HG02840 (cell line): ENCODE measurements around the gene SPCS1.
"Not testable (repeated sequence)": the region's sequence is repeated elsewhere in the genome, so short reads cannot be mapped to it uniquely, and the experiment has no call there.

ENCODE experiments used
- ATAC-seq: cut with Tn5 transposase; IDR thresholded peaks from one replicate; pipeline ENCODE4 v1.9.1; 2021; ENCODE audit warnings: mild to moderate bottlenecking, moderate library complexity, moderate number of reproducible peaks; ENCODE audit not compliant: unreplicated experiment, low FRiP score

The SPCS1 gene

DNA sequence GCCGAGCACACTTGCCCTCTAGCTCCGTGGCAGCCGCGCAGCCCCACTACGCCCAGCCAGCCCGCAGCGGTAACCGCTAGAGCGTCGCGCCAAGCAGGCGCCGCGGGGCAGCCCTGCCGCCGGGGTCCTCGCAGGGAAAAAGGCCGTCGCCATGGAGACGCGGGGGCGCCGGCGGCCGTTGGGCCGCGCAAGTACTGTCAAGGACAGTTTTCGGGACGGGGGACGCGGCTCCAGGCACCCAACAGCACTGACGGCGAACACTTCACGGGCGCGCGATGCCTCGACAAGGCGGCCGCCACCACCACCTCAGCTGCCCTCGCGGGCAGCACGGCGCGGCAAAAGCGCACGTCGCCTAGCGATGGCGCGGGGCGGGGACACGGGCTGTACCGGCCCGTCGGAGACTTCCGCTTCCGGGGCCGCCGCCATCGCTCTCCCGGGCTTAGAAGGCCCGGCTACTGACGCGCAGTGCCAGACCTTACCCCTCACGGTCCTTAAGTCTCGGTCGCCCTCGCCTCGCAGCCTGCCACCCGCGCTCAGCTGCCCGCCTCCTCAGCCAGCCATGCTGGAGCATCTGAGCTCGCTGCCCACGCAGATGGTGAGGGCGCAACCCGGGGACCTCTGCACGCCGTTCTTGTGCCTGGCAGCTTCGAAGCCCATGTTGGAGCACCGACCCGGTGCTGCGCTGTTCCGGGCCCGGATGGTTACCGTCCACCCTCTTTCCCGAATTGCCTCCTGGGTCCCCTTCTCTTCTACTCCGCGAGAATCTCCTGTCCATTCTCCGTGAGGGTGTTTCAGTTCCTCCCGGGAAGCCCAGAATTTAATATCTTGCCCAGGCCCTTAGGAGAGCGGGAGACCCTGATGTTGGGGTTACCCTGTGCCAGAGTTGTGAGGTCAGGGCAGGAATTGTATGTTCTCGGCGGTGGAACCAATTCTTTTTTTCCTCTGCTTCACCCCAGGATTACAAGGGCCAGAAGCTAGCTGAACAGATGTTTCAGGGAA, at the start of gene SPCS1, which contains the start of gene GLT8D1:
Gene SPCS1 (plus strand): TSS at position 419 of the 999 bp plus-strand sequence. CDS start 141 bp downstream, at position 560.
Gene GLT8D1 (minus strand): TSS at position 104 of the 999 bp plus-strand sequence. CDS start 5,331 bp downstream, outside the sequence.
- peak; percentile 84 for ATAC-seq

- ATAC-seq, result no peak
Observed at GRCh38 chr3:52660046-52660445, 45.9 kb upstream of the SPCS1 start.

DNA sequence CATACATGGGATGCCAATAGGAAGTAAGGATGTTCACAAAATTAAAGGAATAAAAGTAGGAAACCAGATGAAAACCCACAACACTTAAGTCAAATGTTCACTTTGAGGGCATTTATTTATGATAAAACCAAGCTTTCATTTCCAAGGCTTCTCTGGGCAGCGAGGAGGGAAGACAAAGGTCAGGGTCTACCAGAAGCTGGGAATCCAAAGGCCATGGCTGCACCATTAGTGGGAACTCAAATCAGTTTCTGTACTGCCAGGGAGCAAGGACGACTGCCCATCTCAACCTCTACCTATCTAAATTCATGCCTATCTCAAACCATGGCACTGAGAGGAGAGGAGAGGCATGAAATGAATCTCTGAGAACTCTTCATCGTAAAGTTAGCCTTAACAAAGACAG, 42.8 kb upstream of the SPCS1 start:
- no peak for ATAC-seq

DNA sequence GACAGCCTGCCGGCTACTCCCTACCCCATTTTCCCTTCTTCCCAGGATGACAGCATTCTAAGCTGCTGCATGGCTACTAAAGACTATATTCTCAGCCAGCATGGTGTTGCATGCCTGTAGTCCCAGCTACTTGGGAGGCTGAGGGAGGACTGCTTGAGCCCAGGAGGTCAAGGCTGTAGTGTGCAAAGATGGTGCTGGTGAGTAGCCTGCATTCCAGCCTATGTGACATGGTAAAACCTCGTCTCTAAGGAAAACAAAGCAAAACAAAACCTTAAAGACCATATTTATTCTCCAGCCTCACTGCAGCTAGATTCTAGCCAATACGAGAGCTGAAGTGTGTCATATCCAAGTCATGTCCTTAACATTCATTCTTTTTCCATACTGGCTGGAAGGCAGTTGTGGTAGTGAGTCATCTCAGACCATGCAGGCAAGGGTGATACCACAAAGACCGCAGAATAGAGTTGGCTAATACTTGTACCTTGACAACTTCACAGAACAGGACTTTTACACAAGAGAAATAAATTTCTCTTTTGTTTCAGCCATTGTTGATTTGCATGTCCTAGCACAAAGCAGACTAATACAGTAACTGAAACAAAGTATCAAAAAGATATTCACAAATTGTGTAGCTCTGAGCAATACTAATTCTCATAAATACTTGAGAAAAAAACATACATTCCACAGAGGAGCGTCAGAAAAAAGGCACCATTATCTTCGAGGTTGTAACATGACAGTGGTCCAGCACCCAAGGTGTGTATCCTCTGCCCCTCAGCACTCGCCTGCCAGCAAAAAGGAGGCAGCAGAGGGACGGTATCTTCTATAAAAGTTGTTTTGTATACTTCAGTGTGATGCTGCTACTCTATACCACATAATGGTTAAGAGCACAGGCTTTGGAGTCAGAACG, 35.0 kb upstream of the SPCS1 start:
- ATAC-seq, result peak; percentile 67

DNA sequence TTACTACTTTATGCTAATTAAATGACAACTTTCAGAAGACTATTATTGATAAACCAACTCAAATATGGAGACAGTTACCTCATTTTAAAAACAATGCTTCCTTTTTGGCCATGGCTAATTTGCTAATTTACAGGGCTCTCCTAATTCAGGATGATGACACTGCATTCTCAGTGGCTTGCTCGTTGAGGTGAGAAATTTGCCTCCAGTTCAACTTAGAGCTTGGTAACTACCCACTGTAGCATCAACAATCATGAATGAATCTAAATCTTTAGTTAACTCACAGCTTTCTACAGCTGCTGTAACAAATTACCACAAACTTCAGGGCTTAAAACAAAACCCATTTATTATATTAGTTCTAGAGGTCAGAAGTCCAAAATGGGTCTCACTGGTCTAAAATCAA, 34.2 kb upstream of the SPCS1 start:
- ATAC-seq, result no peak

DNA sequence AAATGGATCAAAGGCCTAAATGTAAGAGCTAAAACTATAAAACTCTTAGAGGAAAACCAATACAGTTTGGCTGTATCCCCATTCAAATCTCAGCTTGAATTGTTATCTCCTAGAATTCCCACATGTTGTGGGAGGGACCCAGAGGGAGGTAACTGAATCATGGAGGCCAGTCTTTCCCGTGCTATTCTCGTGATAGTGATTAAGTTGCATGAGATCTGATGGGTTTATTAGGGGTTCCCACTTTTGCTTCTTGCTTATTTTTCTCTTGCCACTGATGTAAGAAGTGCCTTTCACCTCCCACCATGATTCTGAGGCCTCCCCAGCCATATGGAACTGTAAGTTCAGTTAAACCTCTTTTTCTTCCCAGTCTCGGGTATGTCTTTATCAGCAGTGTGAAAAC, 29.7 kb upstream of the SPCS1 start:
- not testable (repeated sequence) for ATAC-seq

DNA sequence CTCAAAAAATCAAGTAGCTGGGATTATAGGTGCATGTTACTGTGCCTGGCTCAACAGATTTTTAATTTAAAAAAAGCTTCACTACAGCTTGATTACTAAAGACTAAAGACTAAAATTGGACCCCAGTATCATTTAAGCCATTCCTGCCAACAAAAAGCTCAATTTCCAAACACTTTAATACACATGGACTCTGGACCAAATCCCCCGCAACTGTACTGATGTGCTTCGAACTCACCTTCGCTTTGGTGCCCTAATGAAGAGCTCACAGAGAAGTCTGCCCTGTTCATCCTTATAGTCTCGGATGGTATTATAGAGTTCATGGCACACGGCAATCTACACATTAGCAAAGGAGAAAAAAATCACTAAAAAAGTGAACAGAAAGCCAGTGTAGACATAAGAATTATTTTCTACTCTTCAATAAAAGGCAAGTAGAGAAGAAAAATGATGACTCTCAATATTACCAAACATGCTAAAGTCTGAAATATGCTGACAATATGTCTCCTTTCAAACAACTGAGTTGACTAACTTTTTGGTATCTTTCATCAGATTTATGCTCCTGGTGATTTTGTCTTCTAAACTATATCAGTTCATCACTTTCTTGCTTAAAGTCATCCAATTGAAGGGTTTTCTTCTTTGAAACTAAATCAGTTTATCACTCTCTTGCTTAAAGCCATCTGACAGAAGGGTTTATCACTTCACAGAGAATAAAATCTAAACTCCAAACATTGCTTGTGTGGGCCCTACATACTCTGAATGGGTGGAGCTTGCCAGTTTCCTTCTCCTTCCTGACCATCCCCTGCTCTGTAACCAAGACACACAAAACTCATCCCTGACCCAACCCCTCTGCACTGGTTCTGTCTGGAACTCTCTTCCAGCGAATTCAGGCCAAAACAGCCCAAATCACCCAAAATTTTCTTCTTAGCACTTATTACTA, 27.4 kb upstream of the SPCS1 start:
- ATAC-seq, result no peak

- no peak for ATAC-seq
Observed at GRCh38 chr3:52679199-52679538, 26.7 kb upstream of the SPCS1 start.

- ATAC-seq, result no peak
Observed at GRCh38 chr3:52679811-52680210, 26.1 kb upstream of the SPCS1 start.

DNA sequence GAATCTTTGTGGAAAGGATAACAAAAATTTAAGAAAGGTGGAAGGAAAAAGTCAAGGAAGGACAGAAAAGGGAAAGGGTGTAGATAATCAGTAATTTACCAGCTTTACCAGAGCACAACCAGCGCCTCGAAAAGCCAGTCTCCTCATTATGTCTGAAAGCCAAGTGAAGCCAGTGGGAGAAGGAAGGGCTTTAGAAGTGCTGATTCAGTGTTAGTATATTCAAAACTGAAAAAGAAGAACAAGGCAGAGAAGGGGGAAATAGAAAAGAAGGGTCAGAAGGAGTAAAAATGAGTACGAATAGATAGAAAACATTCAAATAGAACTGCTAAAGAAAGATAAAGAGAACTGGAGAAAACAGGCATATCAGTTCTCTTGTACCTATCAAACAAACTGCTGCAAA, 24.3 kb upstream of the SPCS1 start:
- ATAC-seq, result no peak

- ATAC-seq, result no peak
Observed at GRCh38 chr3:52682016-52682415, 23.9 kb upstream of the SPCS1 start.

DNA sequence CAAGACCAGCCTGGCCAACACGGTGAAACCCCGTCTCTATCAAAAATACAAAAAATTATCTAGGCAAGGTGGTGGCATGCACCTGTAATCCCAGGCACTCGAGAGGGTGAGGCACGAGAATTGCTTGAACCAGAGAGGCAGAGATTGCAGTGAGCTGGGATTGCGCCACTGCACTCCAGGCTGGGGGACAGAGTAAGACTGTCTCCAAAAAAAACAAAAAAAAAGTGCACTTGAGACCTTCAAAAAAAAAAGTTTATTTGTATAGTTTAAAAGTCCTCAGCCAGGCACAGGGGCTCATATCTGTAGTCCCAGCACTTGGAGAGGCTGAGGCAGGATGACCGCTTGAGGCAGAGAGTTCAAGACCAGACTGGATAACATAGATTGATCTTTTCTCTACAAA, 22.3 kb upstream of the SPCS1 start:
- ATAC-seq, result no peak

DNA sequence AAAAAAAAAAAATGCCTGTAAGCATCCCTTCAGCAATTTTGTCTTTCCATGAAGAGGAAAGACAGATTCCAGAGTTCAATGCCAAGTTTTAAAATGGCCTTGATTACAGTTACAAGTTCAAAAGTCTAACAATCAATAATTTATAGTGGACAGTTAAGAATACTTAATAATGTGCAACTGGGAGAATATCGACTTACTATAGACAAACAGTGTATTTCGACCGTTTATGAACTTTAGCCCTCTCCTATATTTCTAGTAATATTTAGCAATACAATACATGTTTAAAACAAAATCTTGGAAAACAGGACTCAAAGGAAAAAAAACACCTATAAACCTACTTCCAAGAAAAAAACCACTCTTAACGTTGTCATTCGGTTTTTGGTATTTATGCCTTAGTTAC, 21.7 kb upstream of the SPCS1 start:
- ATAC-seq, result no peak

DNA sequence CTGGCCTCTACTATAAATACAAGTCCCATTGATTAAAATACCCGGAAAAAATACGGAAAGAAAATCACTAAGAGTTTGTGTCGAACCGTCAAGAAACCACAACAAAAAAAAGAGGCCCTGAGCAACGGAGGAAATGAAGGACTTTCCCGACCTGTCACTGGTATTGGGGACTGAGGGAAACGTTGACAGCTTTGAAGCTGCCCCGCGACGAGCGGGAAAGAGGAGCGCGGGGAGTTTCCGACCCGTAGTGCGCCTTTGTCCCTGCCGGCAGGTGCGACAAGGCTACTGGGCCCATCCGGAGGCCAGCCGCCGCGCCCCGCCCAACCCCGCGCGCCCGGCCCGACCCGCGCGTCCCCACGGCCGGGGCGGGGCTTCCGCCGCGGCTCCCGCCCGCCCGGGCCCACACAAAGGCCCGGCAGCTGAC, 20.6 kb upstream of the SPCS1 start:
- ATAC-seq, result peak; percentile 69

GRCh38 chr3:52685709-52686691, 19.9 kb upstream of the SPCS1 start, which contains the start of the genes GNL3 and PBRM1:
Gene GNL3 (plus strand): TSS chr3:52686032. CDS start chr3:52686093, 61 bp downstream.
Gene PBRM1 (minus strand): TSS chr3:52685913.
- peak; percentile 78 for ATAC-seq

DNA sequence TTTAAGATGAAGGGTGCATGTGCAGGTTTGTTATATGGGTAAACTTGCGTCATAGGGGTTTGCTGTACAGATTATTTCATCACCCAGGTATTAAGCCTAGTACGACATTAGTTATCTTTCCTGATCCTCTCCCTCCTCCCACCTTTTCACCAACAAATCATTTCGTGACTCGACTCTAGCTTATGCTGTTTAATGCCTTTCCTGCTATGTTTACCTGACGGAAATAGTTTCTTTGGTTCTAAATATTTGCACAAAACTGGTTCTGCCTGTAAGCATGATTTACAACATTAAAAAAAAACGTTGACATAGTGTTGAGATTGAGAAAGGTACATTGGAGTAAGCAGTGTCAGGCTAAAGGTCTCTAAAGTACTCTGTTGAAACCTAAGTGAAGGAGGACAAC, 17.6 kb upstream of the SPCS1 start:
- ATAC-seq, result no peak

DNA sequence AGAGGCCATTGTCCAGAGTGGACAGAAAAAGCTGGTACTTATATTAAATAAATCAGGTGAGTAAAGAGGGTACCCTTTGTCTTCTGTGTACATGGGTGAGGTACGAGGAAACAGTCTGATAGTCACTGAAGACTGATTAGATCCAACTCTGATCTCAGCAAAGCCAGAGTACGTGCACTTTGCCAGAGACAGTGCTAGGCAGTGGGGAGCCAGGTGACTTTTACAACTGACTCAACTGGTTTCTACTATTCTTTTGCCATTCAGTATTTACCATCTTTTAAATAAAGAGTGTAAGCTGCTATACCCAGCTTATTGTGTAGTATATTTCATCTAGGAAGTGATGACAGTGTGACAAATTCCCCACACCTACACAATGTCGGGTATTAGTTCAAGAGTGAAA, 16.8 kb upstream of the SPCS1 start:
- no peak for ATAC-seq

- no peak for ATAC-seq
Observed at GRCh38 chr3:52690560-52690959, 15.3 kb upstream of the SPCS1 start.

GRCh38 chr3:52693071-52693470, 12.8 kb upstream of the SPCS1 start:
- ATAC-seq, result no peak
